ENCODE data around the gene CD209.

DNA sequence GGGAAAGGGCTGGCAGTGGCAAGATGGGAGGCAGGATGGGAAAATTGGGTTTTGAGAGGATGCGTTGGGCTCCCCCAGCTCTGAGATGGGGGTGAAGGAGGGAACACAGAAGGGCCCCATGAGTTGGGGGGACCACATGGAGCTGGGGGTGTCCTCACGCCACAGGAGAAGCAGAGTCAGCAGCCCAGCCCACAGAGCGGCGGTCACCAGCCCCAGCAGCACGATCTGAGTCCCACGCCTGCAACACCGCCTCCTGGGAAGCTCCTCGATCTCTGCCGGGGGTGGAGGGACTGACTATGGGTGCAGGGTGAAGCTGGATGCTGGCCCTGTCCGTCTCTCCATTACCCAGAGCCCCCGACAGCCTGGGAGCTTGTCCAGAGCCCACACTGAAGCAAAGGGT lies 48.8 kb downstream of the CD209 start:
- TF ChIP-seq, protein P1, sequence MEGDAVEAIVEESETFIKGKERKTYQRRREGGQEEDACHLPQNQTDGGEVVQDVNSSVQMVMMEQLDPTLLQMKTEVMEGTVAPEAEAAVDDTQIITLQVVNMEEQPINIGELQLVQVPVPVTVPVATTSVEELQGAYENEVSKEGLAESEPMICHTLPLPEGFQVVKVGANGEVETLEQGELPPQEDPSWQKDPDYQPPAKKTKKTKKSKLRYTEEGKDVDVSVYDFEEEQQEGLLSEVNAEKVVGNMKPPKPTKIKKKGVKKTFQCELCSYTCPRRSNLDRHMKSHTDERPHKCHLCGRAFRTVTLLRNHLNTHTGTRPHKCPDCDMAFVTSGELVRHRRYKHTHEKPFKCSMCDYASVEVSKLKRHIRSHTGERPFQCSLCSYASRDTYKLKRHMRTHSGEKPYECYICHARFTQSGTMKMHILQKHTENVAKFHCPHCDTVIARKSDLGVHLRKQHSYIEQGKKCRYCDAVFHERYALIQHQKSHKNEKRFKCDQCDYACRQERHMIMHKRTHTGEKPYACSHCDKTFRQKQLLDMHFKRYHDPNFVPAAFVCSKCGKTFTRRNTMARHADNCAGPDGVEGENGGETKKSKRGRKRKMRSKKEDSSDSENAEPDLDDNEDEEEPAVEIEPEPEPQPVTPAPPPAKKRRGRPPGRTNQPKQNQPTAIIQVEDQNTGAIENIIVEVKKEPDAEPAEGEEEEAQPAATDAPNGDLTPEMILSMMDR (IDR thresholded peaks at IDR 0.05), result no peak
- TF ChIP-seq POLR2A (IDR thresholded peaks at IDR 0.05), result no peak
